Ishikawa (cell line): Measurements from ENCODE around the gene SPTBN5.

Source experiments
- CEBPB ChIP-seq: IDR thresholded peaks from 2 replicates; pipeline ENCODE4 v1.6.1; 2012
- CREB1 ChIP-seq: IDR thresholded peaks from 2 replicates; pipeline ENCODE4 v1.6.1; 2012; ENCODE audit warnings: low read depth
- EGR1 ChIP-seq: IDR thresholded peaks from 2 replicates; pipeline ENCODE4 v1.6.1; 2012
- EP300 ChIP-seq: IDR thresholded peaks from 2 replicates; pipeline ENCODE4 v1.6.1; 2012; ENCODE audit warnings: borderline replicate concordance
- FOXM1 ChIP-seq: IDR thresholded peaks from 2 replicates; pipeline ENCODE4 v1.6.1; 2012; ENCODE audit warnings: low read depth, borderline replicate concordance
- MAX ChIP-seq: IDR thresholded peaks from 2 replicates; pipeline ENCODE4 v1.6.1; 2012
- NFIC ChIP-seq: IDR thresholded peaks from 2 replicates; pipeline ENCODE4 v1.6.1; 2012
- RAD21 ChIP-seq: IDR thresholded peaks from 2 replicates; pipeline ENCODE4 v1.6.1; 2012; ENCODE audit warnings: low read depth
- REST ChIP-seq: IDR thresholded peaks from 2 replicates; pipeline ENCODE4 v1.6.1; 2012; ENCODE audit warnings: low read depth, mild to moderate bottlenecking
- TAF1 ChIP-seq: IDR thresholded peaks from 2 replicates; pipeline ENCODE4 v1.6.1; 2012; ENCODE audit warnings: low read depth, mild to moderate bottlenecking
- TCF12 ChIP-seq: IDR thresholded peaks from 2 replicates; pipeline ENCODE4 v1.6.1; 2012; ENCODE audit warnings: low read depth
- TEAD4 ChIP-seq: IDR thresholded peaks from 2 replicates; pipeline ENCODE4 v1.6.1; 2012
- USF1 ChIP-seq: IDR thresholded peaks from 2 replicates; pipeline ENCODE4 v1.6.1; 2012
- YY1 ChIP-seq: IDR thresholded peaks from 2 replicates; pipeline ENCODE4 v1.6.1; 2012; ENCODE audit warnings: low read depth
- ZBTB7A ChIP-seq: IDR thresholded peaks from 2 replicates; pipeline ENCODE4 v1.6.1; 2012; ENCODE audit warnings: low read depth

Gene SPTBN5

GRCh38 chr15:41901431-41901830, 7.6 kb upstream of the SPTBN5 start:
- no peak for TF ChIP-seq CEBPB
- no peak for TF ChIP-seq TCF12
- no peak for TF ChIP-seq EP300
- no peak for TF ChIP-seq EGR1
- no peak for TF ChIP-seq TEAD4
- TF ChIP-seq YY1 = no peak
- no peak for TF ChIP-seq FOXM1
- no peak for TF ChIP-seq USF1

- TF ChIP-seq CREB1 = no peak
- no peak for TF ChIP-seq TCF12
- TF ChIP-seq FOXM1 = no peak
- TF ChIP-seq RAD21 = no peak
- TF ChIP-seq EP300 = no peak
- TF ChIP-seq TEAD4 = no peak
- TF ChIP-seq TAF1 = no peak
- TF ChIP-seq YY1 = no peak
- TF ChIP-seq USF1 = no peak
- no peak for TF ChIP-seq CEBPB
- TF ChIP-seq MAX = no peak
Observed at GRCh38 chr15:41900526-41901380, 6.9 kb upstream of the SPTBN5 start.

- TF ChIP-seq TCF12 (no peak), REST (no peak), ZBTB7A (no peak), TEAD4 (no peak), FOXM1 (no peak), CREB1 (no peak), CEBPB (no peak), YY1 (no peak), MAX (no peak), NFIC (no peak), TAF1 (no peak), RAD21 (no peak), EP300 (no peak), EGR1 (no peak), USF1 (no peak)
Observed at GRCh38 chr15:41899854-41900442, 6.1 kb upstream of the SPTBN5 start.

GRCh38 chr15:41897363-41897799, 3.5 kb upstream of the SPTBN5 start:
- TF ChIP-seq TEAD4 (no peak), RAD21 (no peak), ZBTB7A (no peak), FOXM1 (no peak), TCF12 (no peak), TAF1 (no peak), EGR1 (no peak), YY1 (no peak), REST (no peak), MAX (no peak), EP300 (no peak), USF1 (no peak), CEBPB (no peak)
